MM.1S (cell line): ENCODE results near the gene SH2D1B.

ENCODE experiments used
- DNase-seq: peaks from one replicate; pipeline ENCODE4 v3.0.0-alpha.2; 2015
- H2AFZ ChIP-seq: fragments of 300-600 bp; sonication (generic); 2 replicates; pipeline ENCODE4 v1.6.0; 2016; ENCODE audit warnings: antibody characterized with exemption, low read length
- H3F3A ChIP-seq: fragments of 300-600 bp; sonication (generic); 2 replicates; pipeline ENCODE4 v1.6.1; 2016; ENCODE audit warnings: mild to moderate bottlenecking, antibody characterized with exemption, low read length, moderate library complexity, mixed read lengths; ENCODE audit not compliant: insufficient read depth
- H3K27ac ChIP-seq: fragments of 300-600 bp; sonication (generic); 2 replicates; pipeline ENCODE4 v1.5.1; 2016; ENCODE audit warnings: mild to moderate bottlenecking, low read length
- H3K27me3 ChIP-seq: fragments of 300-600 bp; sonication (generic); replicated peaks from 2 replicates; pipeline ENCODE4 v1.6.0; 2016; ENCODE audit warnings: low read length; ENCODE audit not compliant: insufficient read depth
- H3K36me3 ChIP-seq: fragments of 300-600 bp; sonication (generic); replicated peaks from 2 replicates; pipeline ENCODE4 v1.6.1; 2016; ENCODE audit warnings: mild to moderate bottlenecking, low read length, mixed read lengths; ENCODE audit not compliant: insufficient read depth
- H3K4me1 ChIP-seq: fragments of 300-600 bp; sonication (generic); 2 replicates; pipeline ENCODE4 v1.6.1; 2016; ENCODE audit warnings: low read length, mixed read lengths
- H3K4me2 ChIP-seq: fragments of 300-600 bp; sonication (generic); 2 replicates; pipeline ENCODE4 v1.6.0; 2016; ENCODE audit warnings: low read depth, low read length
- H3K4me3 ChIP-seq: fragments of 300-600 bp; sonication (generic); 2 replicates; pipeline ENCODE4 v1.5.1; 2016; ENCODE audit warnings: low read length, mixed read lengths
- H3K79me2 ChIP-seq: fragments of 300-600 bp; sonication (generic); 2 replicates; pipeline ENCODE4 v1.6.1; 2016; ENCODE audit warnings: mixed run types, low read length, mixed read lengths
- H3K9ac ChIP-seq: fragments of 300-600 bp; sonication (generic); 2 replicates; pipeline ENCODE4 v1.6.1; 2016; ENCODE audit warnings: low read length, mixed read lengths
- H3K9me2 ChIP-seq: fragments of 300-600 bp; sonication (generic); replicated peaks from 2 replicates; pipeline ENCODE4 v1.6.1; 2016; ENCODE audit warnings: mild to moderate bottlenecking, low read length, mixed read lengths; ENCODE audit not compliant: insufficient read depth
- H3K9me3 ChIP-seq: fragments of 300-600 bp; sonication (generic); replicated peaks from 2 replicates; pipeline ENCODE4 v1.6.1; 2016; ENCODE audit warnings: mild to moderate bottlenecking, low read length, mixed read lengths; ENCODE audit not compliant: insufficient read depth
- H4K20me1 ChIP-seq: fragments of 300-600 bp; sonication (generic); 2 replicates; pipeline ENCODE4 v1.6.1; 2016; ENCODE audit warnings: mild to moderate bottlenecking, low read length, moderate library complexity, mixed read lengths; ENCODE audit not compliant: insufficient read depth
- CTCF ChIP-seq: fragments of 300-600 bp; sonication (generic); IDR thresholded peaks from 2 replicates; pipeline ENCODE4 v1.5.1; 2016; ENCODE audit warnings: antibody characterized with exemption, low read length, mixed read lengths
- EZH2 ChIP-seq: fragments of 300-600 bp; sonication (generic); optimal IDR thresholded peaks from 2 replicates; pipeline ENCODE3; 2017; ENCODE audit warnings: low read depth, mild to moderate bottlenecking, antibody characterized with exemption, low read length, mixed read lengths
- EZH2phosphoT487 ChIP-seq: fragments of 300-600 bp; sonication (generic); IDR thresholded peaks from 2 replicates; pipeline ENCODE4 v1.6.1; 2018; ENCODE audit warnings: antibody characterized with exemption, low read length

SH2D1B gene

GRCh38 chr1:162385280-162385623, 26.7 kb downstream of the SH2D1B start:
- H2AFZ ChIP-seq, result no peak overlapping the region
- no peaks in the 10 kb centered on the region for H3K27me3 ChIP-seq
- H4K20me1 ChIP-seq, result no peaks in the 10 kb centered on the region
- no peaks in the 10 kb centered on the region for H3F3A ChIP-seq
- no peaks in the 10 kb centered on the region for H3K36me3 ChIP-seq
- H3K9ac ChIP-seq, result no peak overlapping the region
- H3K4me2 ChIP-seq, result no peak overlapping the region
- no peaks in the 10 kb centered on the region for H3K9me3 ChIP-seq
- no peaks in the 10 kb centered on the region for H3K9me2 ChIP-seq
- H3K79me2 ChIP-seq, result no peaks in the 10 kb centered on the region
- no peak overlapping the region for H3K27ac ChIP-seq
- DNase-seq, result no peak
- H3K4me1 ChIP-seq, result peaks cover 12% of the 10 kb centered on the region
- no peak overlapping the region for H3K4me3 ChIP-seq
- TF ChIP-seq EZH2 (no peak), EZH2phosphoT487 (no peak), CTCF (no peak)

GRCh38 chr1:162384601-162385279, 27.2 kb downstream of the SH2D1B start:
- Histone ChIP-seq H3F3A (no peaks in the 10 kb centered on the region), H3K79me2 (no peaks in the 10 kb centered on the region), H4K20me1 (no peaks in the 10 kb centered on the region), H3K4me3 (no peak overlapping the region), H3K4me2 (no peak overlapping the region), H3K4me1 (peaks cover 10% of the 10 kb centered on the region), H3K27ac (no peak overlapping the region), H3K9me2 (no peaks in the 10 kb centered on the region), H3K9me3 (no peaks in the 10 kb centered on the region), H3K9ac (no peak overlapping the region), H3K36me3 (no peaks in the 10 kb centered on the region), H2AFZ (no peak overlapping the region), H3K27me3 (no peaks in the 10 kb centered on the region)
- no peak for TF ChIP-seq EZH2phosphoT487
- TF ChIP-seq EZH2, result no peak
- no peak for TF ChIP-seq CTCF
- no peak for DNase-seq

GRCh38 chr1:162384116-162384515, 27.8 kb downstream of the SH2D1B start:
- TF ChIP-seq CTCF, result no peak
- no peak for TF ChIP-seq EZH2phosphoT487
- no peak for TF ChIP-seq EZH2
- Histone ChIP-seq H3K4me1 (peaks cover 5% of the 10 kb centered on the region; the same call in 1 of the 2 replicates), H3K9ac (no peak overlapping the region), H3K27me3 (no peaks in the 10 kb centered on the region), H4K20me1 (no peaks in the 10 kb centered on the region), H3F3A (no peaks in the 10 kb centered on the region), H3K9me2 (no peaks in the 10 kb centered on the region), H3K4me2 (no peak overlapping the region), H3K4me3 (no peak overlapping the region), H3K36me3 (no peaks in the 10 kb centered on the region), H2AFZ (no peak overlapping the region), H3K79me2 (no peaks in the 10 kb centered on the region), H3K27ac (no peak overlapping the region), H3K9me3 (no peaks in the 10 kb centered on the region)
- DNase-seq, result no peak
